DND-41 (cell line): ENCODE data around the gene DEFB126.

Experiments used
- EZH2 ChIP-seq: IDR thresholded peaks from 3 replicates; pipeline ENCODE4 v1.6.1; 2012; ENCODE audit warnings: borderline replicate concordance, low read depth, mild to moderate bottlenecking, moderate library complexity, low read length, inconsistent platforms; ENCODE audit not compliant: severe bottlenecking
- TF ChIP-seq, protein P1 (sequence below): IDR thresholded peaks from 2 replicates; pipeline ENCODE4 v1.5.1; 2012; ENCODE audit warnings: borderline replicate concordance, low read length, moderate library complexity, mild to moderate bottlenecking; ENCODE audit not compliant: poor library complexity, severe bottlenecking; ENCODE audit errors: extremely low read depth

DNA sequence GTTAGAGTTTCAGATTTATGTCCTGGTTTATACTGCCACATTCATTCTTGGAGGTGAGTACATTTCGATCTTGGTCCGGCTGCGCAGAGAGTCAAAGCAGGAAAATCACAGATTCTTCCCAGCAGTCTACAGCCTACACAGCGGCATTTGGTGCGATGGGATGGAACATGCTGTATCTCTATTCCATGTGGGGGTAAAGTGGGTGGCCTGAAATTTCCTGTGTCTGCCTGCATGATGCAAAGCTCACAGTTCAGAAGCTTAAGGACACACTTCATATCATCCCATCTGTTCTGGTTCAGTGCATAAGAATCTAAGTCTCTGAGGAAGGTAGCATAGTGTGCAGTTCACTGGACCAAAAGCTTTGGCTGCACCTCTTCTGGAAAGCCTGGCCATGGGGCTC lies 14.8 kb downstream of the DEFB126 start, which contains the start of gene DEFB127:
- TF ChIP-seq, protein P1, sequence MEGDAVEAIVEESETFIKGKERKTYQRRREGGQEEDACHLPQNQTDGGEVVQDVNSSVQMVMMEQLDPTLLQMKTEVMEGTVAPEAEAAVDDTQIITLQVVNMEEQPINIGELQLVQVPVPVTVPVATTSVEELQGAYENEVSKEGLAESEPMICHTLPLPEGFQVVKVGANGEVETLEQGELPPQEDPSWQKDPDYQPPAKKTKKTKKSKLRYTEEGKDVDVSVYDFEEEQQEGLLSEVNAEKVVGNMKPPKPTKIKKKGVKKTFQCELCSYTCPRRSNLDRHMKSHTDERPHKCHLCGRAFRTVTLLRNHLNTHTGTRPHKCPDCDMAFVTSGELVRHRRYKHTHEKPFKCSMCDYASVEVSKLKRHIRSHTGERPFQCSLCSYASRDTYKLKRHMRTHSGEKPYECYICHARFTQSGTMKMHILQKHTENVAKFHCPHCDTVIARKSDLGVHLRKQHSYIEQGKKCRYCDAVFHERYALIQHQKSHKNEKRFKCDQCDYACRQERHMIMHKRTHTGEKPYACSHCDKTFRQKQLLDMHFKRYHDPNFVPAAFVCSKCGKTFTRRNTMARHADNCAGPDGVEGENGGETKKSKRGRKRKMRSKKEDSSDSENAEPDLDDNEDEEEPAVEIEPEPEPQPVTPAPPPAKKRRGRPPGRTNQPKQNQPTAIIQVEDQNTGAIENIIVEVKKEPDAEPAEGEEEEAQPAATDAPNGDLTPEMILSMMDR = no peak
- TF ChIP-seq EZH2 = no peak
